Measurements from ENCODE around the gene ZNF277.

DNA sequence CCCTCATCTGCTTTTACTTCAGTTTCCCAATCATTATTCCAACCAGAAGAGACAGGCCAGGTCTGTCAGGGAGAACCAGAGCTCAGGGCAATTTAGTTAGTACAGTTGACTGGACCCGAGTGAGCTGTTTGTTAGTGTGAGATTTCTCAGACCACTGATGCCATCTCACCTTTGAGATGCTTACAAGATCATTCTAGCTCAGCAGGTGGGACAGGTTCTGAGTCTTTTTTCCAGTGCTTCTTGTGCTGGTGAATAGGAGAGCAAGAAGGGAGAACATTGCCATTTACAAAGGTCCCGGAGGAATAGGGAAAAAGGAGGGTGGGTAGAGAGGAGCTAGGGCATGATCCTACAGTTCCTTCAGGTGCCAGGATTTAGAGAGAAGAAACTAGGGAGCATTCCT, 131.4 kb downstream of the ZNF277 start:
- TF ChIP-seq, protein P1, sequence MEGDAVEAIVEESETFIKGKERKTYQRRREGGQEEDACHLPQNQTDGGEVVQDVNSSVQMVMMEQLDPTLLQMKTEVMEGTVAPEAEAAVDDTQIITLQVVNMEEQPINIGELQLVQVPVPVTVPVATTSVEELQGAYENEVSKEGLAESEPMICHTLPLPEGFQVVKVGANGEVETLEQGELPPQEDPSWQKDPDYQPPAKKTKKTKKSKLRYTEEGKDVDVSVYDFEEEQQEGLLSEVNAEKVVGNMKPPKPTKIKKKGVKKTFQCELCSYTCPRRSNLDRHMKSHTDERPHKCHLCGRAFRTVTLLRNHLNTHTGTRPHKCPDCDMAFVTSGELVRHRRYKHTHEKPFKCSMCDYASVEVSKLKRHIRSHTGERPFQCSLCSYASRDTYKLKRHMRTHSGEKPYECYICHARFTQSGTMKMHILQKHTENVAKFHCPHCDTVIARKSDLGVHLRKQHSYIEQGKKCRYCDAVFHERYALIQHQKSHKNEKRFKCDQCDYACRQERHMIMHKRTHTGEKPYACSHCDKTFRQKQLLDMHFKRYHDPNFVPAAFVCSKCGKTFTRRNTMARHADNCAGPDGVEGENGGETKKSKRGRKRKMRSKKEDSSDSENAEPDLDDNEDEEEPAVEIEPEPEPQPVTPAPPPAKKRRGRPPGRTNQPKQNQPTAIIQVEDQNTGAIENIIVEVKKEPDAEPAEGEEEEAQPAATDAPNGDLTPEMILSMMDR (IDR thresholded peaks at IDR 0.05) = no peak
- no peak for TF ChIP-seq POLR2A (IDR thresholded peaks at IDR 0.05)

All from tibial nerve (tissue), 3 donors.